ENCODE results near the gene NFE2L1.

Gene NFE2L1

DNA sequence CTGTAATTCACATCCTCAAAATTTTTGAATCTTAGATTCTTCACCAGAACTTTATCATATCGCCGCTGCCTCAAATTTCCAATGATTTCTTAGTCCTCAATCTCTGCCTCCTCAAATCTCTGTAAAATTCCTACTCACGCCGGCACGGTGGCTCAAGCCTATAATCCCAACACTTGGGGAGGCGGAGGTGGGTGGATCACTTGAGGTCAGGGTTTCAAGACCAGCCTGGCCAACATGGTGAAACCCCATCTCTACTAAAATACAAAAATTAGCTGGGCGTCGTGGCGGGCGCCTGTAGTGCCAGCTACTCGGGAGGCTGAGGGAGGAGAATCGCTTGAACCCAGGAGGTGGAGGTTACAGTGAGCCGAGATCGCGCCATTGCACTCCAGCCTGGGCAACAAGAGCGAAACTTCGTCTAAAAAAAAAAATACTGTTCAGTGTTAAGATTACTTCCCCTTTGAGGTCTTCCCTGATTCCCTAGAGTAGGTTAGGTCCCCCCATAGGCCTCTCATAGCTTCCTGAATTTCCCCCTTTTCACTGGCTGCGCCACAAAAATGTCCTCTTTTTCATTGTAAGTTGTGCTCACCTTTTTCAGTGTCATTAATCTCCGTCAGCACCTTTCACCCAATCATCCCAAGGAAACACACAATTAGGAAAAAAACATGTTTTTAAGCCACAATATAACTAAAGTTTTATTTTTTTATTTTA lies 54.0 kb downstream of the NFE2L1 start:
- TF ChIP-seq, protein P1, sequence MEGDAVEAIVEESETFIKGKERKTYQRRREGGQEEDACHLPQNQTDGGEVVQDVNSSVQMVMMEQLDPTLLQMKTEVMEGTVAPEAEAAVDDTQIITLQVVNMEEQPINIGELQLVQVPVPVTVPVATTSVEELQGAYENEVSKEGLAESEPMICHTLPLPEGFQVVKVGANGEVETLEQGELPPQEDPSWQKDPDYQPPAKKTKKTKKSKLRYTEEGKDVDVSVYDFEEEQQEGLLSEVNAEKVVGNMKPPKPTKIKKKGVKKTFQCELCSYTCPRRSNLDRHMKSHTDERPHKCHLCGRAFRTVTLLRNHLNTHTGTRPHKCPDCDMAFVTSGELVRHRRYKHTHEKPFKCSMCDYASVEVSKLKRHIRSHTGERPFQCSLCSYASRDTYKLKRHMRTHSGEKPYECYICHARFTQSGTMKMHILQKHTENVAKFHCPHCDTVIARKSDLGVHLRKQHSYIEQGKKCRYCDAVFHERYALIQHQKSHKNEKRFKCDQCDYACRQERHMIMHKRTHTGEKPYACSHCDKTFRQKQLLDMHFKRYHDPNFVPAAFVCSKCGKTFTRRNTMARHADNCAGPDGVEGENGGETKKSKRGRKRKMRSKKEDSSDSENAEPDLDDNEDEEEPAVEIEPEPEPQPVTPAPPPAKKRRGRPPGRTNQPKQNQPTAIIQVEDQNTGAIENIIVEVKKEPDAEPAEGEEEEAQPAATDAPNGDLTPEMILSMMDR (IDR thresholded peaks at IDR 0.05; ENCODE audit: low read depth, low read length, missing control alignments), result no peak
- H3K4me3 ChIP-seq (ENCODE audit: low read depth, low read length), result peak overlapping the region; percentile 95; the same call in 1 of the 2 replicates
- DNase-seq (ENCODE audit: low read depth), result no peak

DNA sequence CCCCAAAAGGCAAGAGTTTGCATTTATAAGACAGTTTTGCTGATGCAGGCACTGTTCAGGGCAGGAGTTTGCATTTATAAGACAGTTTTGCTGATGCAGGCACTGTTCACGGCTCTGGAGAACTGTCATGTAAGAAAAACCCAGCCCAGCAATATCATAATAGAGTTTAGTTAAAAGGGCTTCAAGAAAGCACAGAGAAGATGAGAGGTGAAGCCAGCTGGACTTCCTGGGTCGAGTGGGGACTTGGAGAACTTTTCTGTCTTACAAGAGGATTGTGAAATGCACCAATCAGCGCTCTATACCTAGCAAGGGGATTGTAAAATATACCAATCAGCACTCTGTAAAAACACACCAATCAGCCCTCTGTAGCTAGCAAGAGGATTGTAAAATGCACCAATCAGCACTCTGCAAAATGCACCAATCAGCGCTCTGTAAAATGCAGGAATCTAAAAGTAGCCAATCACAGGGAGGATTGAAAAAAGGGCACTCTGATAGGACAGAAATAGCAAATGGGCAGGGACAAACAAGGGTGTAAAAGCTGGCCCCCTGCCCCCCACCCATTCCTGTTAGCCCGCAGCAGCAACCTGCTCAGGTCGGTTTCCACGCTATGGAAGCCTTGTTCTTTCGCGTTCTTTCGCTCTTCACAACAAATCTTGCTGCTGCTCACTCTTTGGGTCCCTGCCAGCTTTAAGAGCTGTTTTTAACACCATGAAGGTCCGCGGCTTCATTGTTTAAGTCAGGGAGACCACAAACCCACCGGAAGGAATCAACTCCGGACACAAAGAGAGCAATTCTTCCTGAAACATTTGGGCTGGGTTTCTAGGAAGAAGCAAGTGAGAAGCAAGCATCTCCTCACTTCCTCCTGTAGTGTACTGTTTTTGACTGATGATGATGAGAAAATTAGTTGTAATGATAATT lies 54.9 kb downstream of the NFE2L1 start:
- TF ChIP-seq, protein P1 (IDR thresholded peaks at IDR 0.05; ENCODE audit: low read depth, low read length, missing control alignments), result no peak
- no peak overlapping the region for H3K4me3 ChIP-seq (ENCODE audit: low read depth, low read length)
- DNase-seq (ENCODE audit: low read depth), result no peak

DNA sequence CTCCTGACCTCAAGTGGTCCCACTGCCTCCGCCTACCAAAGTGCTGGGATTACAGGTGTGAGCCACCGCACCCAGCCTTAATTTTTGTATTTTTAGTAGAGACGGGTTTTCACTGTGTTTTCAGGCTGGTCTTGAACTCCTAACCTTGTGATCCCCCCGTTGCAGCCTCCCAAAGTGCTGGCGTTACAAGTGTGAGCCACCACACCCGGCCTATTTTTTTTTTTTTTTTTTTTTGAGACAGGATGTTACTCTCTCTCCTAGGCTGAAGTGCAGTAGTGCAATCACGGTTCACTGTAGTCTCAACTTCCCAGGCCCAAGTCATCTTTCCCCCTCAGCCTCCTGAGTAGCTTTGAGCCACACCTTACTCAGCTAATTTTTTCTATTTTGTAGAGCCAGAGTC lies 56.3 kb downstream of the NFE2L1 start:
- H3K4me3 ChIP-seq (ENCODE audit: low read depth, low read length), result no peak overlapping the region
- TF ChIP-seq, protein P1 (IDR thresholded peaks at IDR 0.05; ENCODE audit: low read depth, low read length, missing control alignments), result no peak
- no peak for DNase-seq (ENCODE audit: low read depth)

DNA sequence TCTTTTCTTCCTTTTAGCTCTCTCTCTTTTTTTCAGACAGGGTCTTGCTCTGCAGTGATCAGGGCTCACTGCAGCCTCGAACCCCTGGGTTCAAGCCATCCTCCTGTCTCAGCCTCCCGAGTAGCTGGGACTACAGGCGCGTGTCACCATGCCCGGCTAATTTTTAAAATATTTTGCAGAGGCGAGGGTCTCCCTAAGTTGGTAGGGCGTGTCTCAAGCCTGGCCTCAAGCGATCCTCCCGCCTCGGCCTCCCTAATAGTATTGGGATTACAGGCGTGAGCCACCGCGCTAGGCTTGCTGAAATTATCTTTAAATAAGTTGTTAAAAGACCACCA lies 58.6 kb downstream of the NFE2L1 start:
- peak overlapping the region; percentile 86 for H3K4me3 ChIP-seq (ENCODE audit: low read depth, low read length)
- TF ChIP-seq, protein P1 (IDR thresholded peaks at IDR 0.05; ENCODE audit: low read depth, low read length, missing control alignments), result no peak

DNA sequence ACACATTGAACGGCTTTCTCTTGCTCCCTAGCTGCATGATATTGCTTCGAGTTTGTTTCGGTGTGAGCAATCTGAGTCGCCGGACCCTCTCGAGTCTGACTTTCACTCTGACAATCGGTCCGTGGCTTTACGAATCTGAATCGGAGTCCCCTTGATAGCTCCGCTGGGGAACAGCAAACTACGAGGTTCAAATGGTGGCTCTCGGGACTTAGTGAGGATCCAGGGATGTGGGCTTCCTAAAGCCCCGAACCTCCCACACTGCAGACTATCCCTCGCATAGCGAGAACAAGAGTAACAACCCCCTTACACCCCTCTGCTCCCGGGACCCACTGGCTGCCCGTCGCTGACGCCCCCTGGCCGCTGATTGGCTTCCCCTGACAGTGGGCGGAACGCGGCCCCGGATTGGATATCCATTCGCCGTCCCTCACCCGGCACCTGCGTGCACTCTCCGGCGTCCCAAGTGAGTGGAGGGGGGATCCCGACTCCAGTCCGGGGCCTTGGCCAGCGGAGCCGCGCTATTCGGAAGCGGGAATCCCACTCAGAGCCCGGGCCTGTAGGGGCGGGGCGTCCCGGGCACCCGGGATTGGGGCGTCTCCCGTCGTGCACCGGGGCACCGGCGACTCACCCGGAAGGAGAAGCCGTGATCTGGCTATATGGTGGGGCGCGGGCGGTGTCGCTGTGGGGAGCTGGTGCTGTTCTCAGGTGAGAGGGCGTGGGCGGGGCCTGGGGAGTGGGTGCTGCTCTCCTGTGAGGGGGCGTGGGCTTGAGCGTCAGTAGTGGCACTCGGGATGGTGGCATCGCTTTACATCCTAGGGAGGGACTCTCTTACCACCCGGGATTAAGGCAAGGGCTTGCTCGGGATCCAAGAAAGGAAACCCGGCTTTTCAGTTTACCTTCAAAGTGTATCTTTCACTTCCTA lies 59.2 kb downstream of the NFE2L1 start, which contains the start of gene SNX11:
TSS of gene SNX11 (plus strand) at position 630 of the 919 bp plus-strand sequence. CDS start 4,278 bp downstream, outside the sequence.
- peak within 1 kb of the TSS; percentile 86 for H3K4me3 ChIP-seq (ENCODE audit: low read depth, low read length)
- TF ChIP-seq, protein P1 (IDR thresholded peaks at IDR 0.05; ENCODE audit: low read depth, low read length, missing control alignments), result no peak
- peak; percentile 70 for DNase-seq (ENCODE audit: low read depth)

More for the DNA sequence above, 58.6 kb downstream of the NFE2L1 start:
- DNase-seq (ENCODE audit: low read depth), result no peak

DNA sequence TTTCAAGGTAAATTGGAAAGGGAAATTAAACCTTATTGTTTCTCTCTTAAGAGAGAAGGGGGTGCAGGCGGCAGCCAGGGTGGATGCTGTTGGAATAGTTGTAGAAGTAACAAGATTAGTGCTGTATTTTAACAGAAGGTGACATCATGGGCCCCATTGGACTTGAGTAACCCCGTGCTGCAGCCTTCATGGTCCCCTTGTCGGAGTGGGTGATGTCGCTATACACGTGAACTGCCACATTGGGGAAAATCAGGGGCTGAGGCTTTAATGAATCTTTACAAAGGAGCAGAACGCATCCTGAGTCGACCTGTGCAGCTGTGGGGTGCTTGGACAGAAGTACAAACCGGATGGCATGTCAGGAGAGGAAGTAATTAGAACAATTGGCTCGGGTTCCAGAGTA lies 62.6 kb downstream of the NFE2L1 start:
- TF ChIP-seq, protein P1 (IDR thresholded peaks at IDR 0.05; ENCODE audit: low read depth, low read length, missing control alignments), result no peak
- no peak for DNase-seq (ENCODE audit: low read depth)
- H3K4me3 ChIP-seq (ENCODE audit: low read depth, low read length), result peak overlapping the region; percentile 86

Measured in GM12864 (cell line).